ENCODE data around the gene TUBB1. TPM values are rescaled to one million over a fixed set of nuclear protein-coding genes. Genes with fewer than 3 reads are reported as not detected.

The TUBB1 gene
- total and polyA plus RNA-seq, 12 donors = 0.07 to 1.3 (median 0.13) TPM; not detected in 5

DNA sequence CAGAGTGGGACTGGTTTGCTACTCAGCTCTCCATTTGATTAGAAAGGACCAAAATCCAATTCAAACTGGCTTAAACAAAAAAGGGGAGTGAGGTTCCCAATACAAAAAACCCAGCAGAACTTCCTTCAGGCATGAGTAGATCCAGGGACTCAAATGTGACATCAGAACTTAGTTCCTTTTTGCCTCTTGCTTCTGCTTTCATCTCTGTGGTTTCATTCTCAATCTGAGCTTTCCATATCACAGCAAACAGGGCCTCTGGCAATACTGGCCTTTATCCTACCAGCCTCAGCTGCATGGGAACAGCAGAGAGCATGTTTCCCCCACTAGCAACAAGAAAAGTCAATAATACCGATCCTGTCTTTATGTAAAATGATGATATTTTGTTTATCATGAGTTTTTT lies 52.0 kb downstream of the TUBB1 start:
- 83 to 87% (median 86%) methylated on average over 1 of the region's 1 CpG for whole genome bisulfite sequencing, 4 donors
- H3K9me3 ChIP-seq (replicated peaks in 1 of 3) = no peaks in the 10 kb centered on the region
- H3K36me3 ChIP-seq (replicated peaks in 1 of 2) = no peaks in the 10 kb centered on the region
- peak overlapping the region in 1 of 5 donors; percentile 11 for H3K27ac ChIP-seq
- no peak for DNase-seq
- no peaks in the 10 kb centered on the region for H3K27me3 ChIP-seq
- intact Hi-C loops (cut with DNase I) = no loop called here
- no peaks in the 10 kb centered on the region for H3K4me1 ChIP-seq (replicated peaks in 1 of 2)
- TF ChIP-seq CTCF (IDR thresholded peaks at IDR 0.05) (no peak), POLR2A (IDR thresholded peaks at IDR 0.05) (no peak)
- H3K4me3 ChIP-seq = no peak overlapping the region

DNA sequence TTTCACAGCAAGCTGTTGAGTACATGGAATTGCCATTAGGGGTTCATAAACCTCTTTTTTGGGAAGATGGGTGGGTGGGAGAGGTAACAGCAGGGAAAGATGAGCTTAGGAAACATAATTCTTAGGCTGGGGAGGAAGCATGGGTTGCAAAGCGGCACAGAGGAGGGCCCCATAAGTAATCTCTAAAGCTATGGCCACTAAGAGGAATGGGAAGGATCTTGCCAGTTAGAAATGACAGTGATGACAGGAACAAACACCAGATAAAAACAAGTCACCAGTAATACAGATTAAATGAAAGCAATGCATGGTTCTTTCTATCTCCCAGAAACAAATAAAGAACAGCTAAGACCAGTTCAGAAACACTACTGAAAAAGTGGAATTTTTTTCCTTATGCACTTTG lies 54.4 kb downstream of the TUBB1 start:
- H3K4me3 ChIP-seq = no peak overlapping the region
- no peak for TF ChIP-seq POLR2A (IDR thresholded peaks at IDR 0.05)
- TF ChIP-seq CTCF (IDR thresholded peaks at IDR 0.05) = no peak
- no peak overlapping the region for H3K27ac ChIP-seq
- no peaks in the 10 kb centered on the region for H3K4me1 ChIP-seq (replicated peaks in 1 of 2)
- DNase-seq = no peak
- peaks cover 8% of the 10 kb centered on the region for H3K27me3 ChIP-seq
- WGBS, 4 donors = 65 to 91% (median 83%) methylated on average over 1 of the region's 1 CpG
- no peaks in the 10 kb centered on the region for H3K9me3 ChIP-seq (replicated peaks in 1 of 3)
- H3K36me3 ChIP-seq (replicated peaks in 1 of 2) = no peaks in the 10 kb centered on the region
- intact Hi-C loops (cut with DNase I) = no loop called here

DNA sequence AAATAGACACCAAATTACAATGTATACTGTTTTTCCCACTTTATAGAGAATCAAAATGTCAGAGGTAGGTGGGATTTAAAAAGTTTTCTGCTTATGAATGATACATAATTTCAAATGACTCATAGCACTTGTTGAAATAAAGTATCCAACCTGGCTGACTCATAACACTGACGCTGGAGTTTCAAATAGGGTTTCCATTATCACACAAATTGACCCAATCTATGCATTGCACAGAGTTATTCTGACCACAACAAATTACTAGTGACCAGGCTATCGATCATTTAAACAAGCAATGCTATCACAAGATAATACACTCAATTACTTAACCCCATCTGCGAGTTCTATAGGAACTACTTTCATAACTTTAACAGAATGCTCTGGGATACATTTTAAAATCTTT lies 55.2 kb downstream of the TUBB1 start:
- no peaks in the 10 kb centered on the region for H3K4me1 ChIP-seq (replicated peaks in 1 of 2)
- intact Hi-C loops (cut with DNase I) = no loop called here
- H3K36me3 ChIP-seq (replicated peaks in 1 of 2) = no peaks in the 10 kb centered on the region
- no peak overlapping the region for H3K4me3 ChIP-seq
- no peaks in the 10 kb centered on the region for H3K9me3 ChIP-seq (replicated peaks in 1 of 3)
- DNase-seq = no peak
- H3K27ac ChIP-seq = no peak overlapping the region
- 42 to 51% (median 46%) methylated on average over 3 of the region's 3 CpGs for WGBS, 4 donors
- peaks cover 8% of the 10 kb centered on the region for H3K27me3 ChIP-seq
- TF ChIP-seq CTCF (IDR thresholded peaks at IDR 0.05) = no peak

- Histone ChIP-seq H3K27me3 (peaks cover 8% of the 10 kb centered on the region), H3K4me3 (no peak overlapping the region), H3K9me3 (replicated peaks in 1 of 3) (no peaks in the 10 kb centered on the region), H3K27ac (no peak overlapping the region), H3K4me1 (replicated peaks in 1 of 2) (no peaks in the 10 kb centered on the region), H3K36me3 (replicated peaks in 1 of 2) (no peaks in the 10 kb centered on the region)
- intact Hi-C loops (cut with DNase I) = no loop called here
- WGBS, 4 donors = 68 to 77% (median 72%) methylated on average over 4 of the region's 4 CpGs
- no peak for DNase-seq
- TF ChIP-seq CTCF (IDR thresholded peaks at IDR 0.05) (no peak), POLR2A (IDR thresholded peaks at IDR 0.05) (no peak)
Observed at GRCh38 chr20:59075934-59076508, 56.8 kb downstream of the TUBB1 start.

Other genes starting within 250 kb of the TUBB1 start
- gene GNAS-AS1, start 168.5 kb upstream of the TUBB1 start, total RNA-seq = under 1 TPM in 4 of 9 donors, not detected in 5; 0.11 to 1.00 (median 0.42) TPM
- gene GNAS-AS1, start 168.5 kb upstream of the TUBB1 start, polyA plus RNA-seq = under 1 TPM; 0.09 to 0.72 (median 0.10) TPM
- 1,000 to 10,000 TPM in 8 of 9 donors, 100 to 1,000 TPM in 1; 614 to 1,703 (median 1,044) TPM for gene GNAS, start 166.7 kb upstream of the TUBB1 start, total RNA-seq
- 1,000 to 10,000 TPM; 2,293 to 6,333 (median 4,379) TPM for gene GNAS, start 166.7 kb upstream of the TUBB1 start, polyA plus RNA-seq
- 10 to 100 TPM; 47.1 to 82.8 (median 67.3) TPM for gene NELFCD, start 38.2 kb upstream of the TUBB1 start, total RNA-seq
- 100 to 1,000 TPM in 1 of 3 donors, 10 to 100 TPM in 2; 78.3 to 107 (median 85.7) TPM for gene NELFCD, start 38.2 kb upstream of the TUBB1 start, polyA plus RNA-seq
- gene CTSZ, start 12.2 kb upstream of the TUBB1 start, total RNA-seq = 100 to 1,000 TPM in 8 of 9 donors, 10 to 100 TPM in 1; 36.4 to 266 (median 162) TPM
- 100 to 1,000 TPM; 108 to 180 (median 121) TPM for gene CTSZ, start 12.2 kb upstream of the TUBB1 start, polyA plus RNA-seq
- gene ATP5F1E, start 12.9 kb downstream of the TUBB1 start, total RNA-seq = 10 to 100 TPM; 13.3 to 96.9 (median 60.6) TPM
- gene ATP5F1E, start 12.9 kb downstream of the TUBB1 start, polyA plus RNA-seq = 100 to 1,000 TPM in 1 of 3 donors, 10 to 100 TPM in 2; 42.5 to 131 (median 50.0) TPM
- 100 to 1,000 TPM in 1 of 9 donors, 10 to 100 TPM in 8; 21.7 to 112 (median 48.8) TPM for gene PRELID3B, start 23.4 kb downstream of the TUBB1 start, total RNA-seq
- gene PRELID3B, start 23.4 kb downstream of the TUBB1 start, polyA plus RNA-seq = 100 to 1,000 TPM in 1 of 3 donors, 10 to 100 TPM in 2; 13.3 to 119 (median 16.1) TPM
- gene ZNF831, start 144.4 kb downstream of the TUBB1 start, total RNA-seq = under 1 TPM; 0.06 to 0.61 (median 0.15) TPM
- under 1 TPM; 0.05 to 0.16 (median 0.10) TPM for gene ZNF831, start 144.4 kb downstream of the TUBB1 start, polyA plus RNA-seq